Activated CD8-positive, alpha-beta T cell treated with anti-CD3 and anti-CD28 coated beads for 36 hours (primary cell): ENCODE measurements around the gene FAM110D. TPM values are rescaled to one million over a fixed set of nuclear protein-coding genes. Genes with fewer than 3 reads are reported as not detected.
A peak's percentile ranks its signal among the peaks of the same experiment; 100 is the strongest.

Source experiments
- ATAC-seq: fragments of 200-7000 bp; cut with Tn5 transposase; one replicate; pipeline ENCODE4 v1.10.0; 2021; ENCODE audit warnings: mild to moderate bottlenecking, moderate library complexity
- CTCF ChIA-PET: fragments of 350-600 bp; sonication (Branson Sonifier 250); formaldehyde crosslinking; loops from one replicate; lab custom pipeline; 2021; ENCODE audit warnings: antibody characterized with exemption; lab: Charles Lee
- POLR2A ChIA-PET: fragments of 350-600 bp; sonication (Branson Sonifier 250); formaldehyde crosslinking; loops from one replicate; lab custom pipeline; 2021; ENCODE audit warnings: antibody characterized with exemption; lab: Charles Lee
- DNase-seq: peaks from one replicate; pipeline ENCODE4 v3.0.0-alpha.2; 2020
- H3K27ac Mint-ChIP-seq: one replicate; pipeline ENCODE4 v1.8.0; 2021; ENCODE audit warnings: mild to moderate bottlenecking, mixed read lengths
- H3K27me3 Mint-ChIP-seq: one replicate; pipeline ENCODE4 v1.8.0; 2021; ENCODE audit warnings: mixed read lengths
- H3K36me3 Mint-ChIP-seq: one replicate; pipeline ENCODE4 v1.8.0; 2021; ENCODE audit warnings: low read depth, mixed read lengths
- H3K4me1 Mint-ChIP-seq: one replicate; pipeline ENCODE4 v1.8.0; 2021; ENCODE audit warnings: low read depth, mixed read lengths
- H3K4me3 Mint-ChIP-seq: one replicate; pipeline ENCODE4 v1.8.0; 2021; ENCODE audit warnings: mild to moderate bottlenecking, moderate library complexity, mixed read lengths
- H3K9me3 Mint-ChIP-seq: one replicate; pipeline ENCODE4 v1.8.0; 2021; ENCODE audit warnings: mixed read lengths
- intact Hi-C: fragments of 100-400 bp; cut with micrococcal nuclease; formaldehyde crosslinking; loops from one replicate; pipeline ENCODE4 v1.10.0; 2022
- total RNA-seq, 2 experiments: library from RNA; stranded (reverse); gene quantifications; one replicate each; pipeline ENCODE4 v1.2.3, GENCODE V29; 2021
- TF ChIP-seq, protein P1 (sequence below): fragments of 200-600 bp; IDR thresholded peaks from one replicate; pipeline ENCODE4 v1.8.0; 2022; ENCODE audit warnings: antibody characterized with exemption, mild to moderate bottlenecking

Gene FAM110D
- total RNA-seq, 2 experiments from 2014 or later, result not detected

DNA sequence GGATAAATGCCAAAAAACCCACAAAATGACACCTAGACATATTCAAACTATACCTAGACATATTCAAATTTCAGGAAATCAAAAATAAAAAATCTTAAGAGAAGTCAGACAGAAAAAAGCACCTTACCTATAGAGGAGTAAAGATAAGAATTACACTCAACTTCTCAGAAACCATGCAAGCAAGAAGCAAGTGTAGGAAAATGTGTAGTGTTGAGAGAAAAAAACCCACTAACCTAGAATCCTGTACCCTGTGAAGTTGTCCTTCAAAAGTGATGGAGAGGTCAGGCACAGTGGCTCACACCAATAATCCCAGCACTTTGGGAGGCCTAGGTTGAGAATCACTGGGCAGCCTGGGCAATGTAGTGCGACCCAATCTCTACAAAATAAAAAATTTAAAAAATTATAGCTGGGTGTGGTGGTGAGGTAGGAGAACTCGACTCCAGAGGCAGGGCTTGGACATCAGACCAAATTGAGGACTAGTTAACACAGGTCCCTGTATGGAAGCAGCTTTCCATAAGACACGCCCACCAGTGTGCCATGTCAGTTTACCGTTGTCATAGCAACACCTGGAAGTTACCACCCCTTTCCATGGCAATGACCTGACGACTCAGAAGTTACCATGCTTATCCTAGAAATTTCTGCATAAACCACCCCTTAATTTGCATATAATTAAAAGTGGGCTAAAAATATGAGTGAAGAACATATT, 26.6 kb upstream of the FAM110D start:
- H3K4me3 Mint-ChIP-seq, result no peak overlapping the region
- POLR2A ChIA-PET, result no interaction called here
- H3K27ac Mint-ChIP-seq, result no peak overlapping the region
- H3K36me3 Mint-ChIP-seq, result no peaks in the 10 kb centered on the region
- H3K9me3 Mint-ChIP-seq, result no peaks in the 10 kb centered on the region
- DNase-seq (no peak), ATAC-seq (no peak)
- intact Hi-C loops, result no loop called here
- H3K4me1 Mint-ChIP-seq, result peaks cover 14% of the 10 kb centered on the region
- CTCF ChIA-PET, result interaction anchor here (0.8 to 2.3 kb wide), 7 partner anchors 11 to 285 kb away, joined by 3 to 12 read pairs (median 3); partner anchors contain the start of genes CEP85 and ZNF593
- H3K27me3 Mint-ChIP-seq, result peaks cover 2% of the 10 kb centered on the region
- TF ChIP-seq, protein P1, sequence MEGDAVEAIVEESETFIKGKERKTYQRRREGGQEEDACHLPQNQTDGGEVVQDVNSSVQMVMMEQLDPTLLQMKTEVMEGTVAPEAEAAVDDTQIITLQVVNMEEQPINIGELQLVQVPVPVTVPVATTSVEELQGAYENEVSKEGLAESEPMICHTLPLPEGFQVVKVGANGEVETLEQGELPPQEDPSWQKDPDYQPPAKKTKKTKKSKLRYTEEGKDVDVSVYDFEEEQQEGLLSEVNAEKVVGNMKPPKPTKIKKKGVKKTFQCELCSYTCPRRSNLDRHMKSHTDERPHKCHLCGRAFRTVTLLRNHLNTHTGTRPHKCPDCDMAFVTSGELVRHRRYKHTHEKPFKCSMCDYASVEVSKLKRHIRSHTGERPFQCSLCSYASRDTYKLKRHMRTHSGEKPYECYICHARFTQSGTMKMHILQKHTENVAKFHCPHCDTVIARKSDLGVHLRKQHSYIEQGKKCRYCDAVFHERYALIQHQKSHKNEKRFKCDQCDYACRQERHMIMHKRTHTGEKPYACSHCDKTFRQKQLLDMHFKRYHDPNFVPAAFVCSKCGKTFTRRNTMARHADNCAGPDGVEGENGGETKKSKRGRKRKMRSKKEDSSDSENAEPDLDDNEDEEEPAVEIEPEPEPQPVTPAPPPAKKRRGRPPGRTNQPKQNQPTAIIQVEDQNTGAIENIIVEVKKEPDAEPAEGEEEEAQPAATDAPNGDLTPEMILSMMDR, result no peak

DNA sequence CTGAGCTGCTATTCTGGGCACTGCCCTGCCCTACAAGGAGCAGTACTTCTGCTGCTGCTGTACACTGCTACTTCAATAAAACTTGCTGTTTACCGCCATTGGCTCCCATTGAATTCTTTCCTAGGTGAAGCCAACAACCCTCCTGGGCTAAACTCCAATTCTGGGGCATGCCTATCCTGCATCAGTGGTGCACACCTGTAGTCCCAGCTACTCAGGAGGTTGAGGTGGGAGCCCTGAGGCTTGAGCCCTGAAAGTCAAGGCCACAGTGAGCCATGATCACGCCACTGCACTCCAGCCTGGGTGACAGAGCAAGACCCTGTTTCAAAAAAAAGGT, 26.1 kb upstream of the FAM110D start:
- intact Hi-C loops, result no loop called here
- DNase-seq (no peak), ATAC-seq (no peak)
- ChIA-PET CTCF (interaction anchor here (0.8 to 2.3 kb wide), 7 partner anchors 11 to 284 kb away, joined by 3 to 12 read pairs (median 3); partner anchors contain the start of genes CEP85 and ZNF593), POLR2A (no interaction called here)
- Mint-ChIP-seq H3K27me3 (peaks cover 2% of the 10 kb centered on the region), H3K27ac (no peak overlapping the region), H3K9me3 (no peaks in the 10 kb centered on the region), H3K36me3 (no peaks in the 10 kb centered on the region), H3K4me3 (no peak overlapping the region), H3K4me1 (peaks cover 9% of the 10 kb centered on the region)
- TF ChIP-seq, protein P1, result no peak

GRCh38 chr1:26134466-26134865, 24.4 kb upstream of the FAM110D start:
- TF ChIP-seq, protein P1, result no peak
- H3K27me3 Mint-ChIP-seq, result no peaks in the 10 kb centered on the region
- H3K9me3 Mint-ChIP-seq, result no peaks in the 10 kb centered on the region
- H3K4me1 Mint-ChIP-seq, result peaks cover 13% of the 10 kb centered on the region
- DNase-seq, result no peak
- H3K27ac Mint-ChIP-seq, result no peak overlapping the region
- POLR2A ChIA-PET, result no interaction called here
- H3K4me3 Mint-ChIP-seq, result no peak overlapping the region
- no peaks in the 10 kb centered on the region for H3K36me3 Mint-ChIP-seq
- intact Hi-C loops, result no loop called here
- no peak for ATAC-seq
- CTCF ChIA-PET, result interaction anchor here (1.1 kb wide), 1 partner anchor 13 kb away, joined by 3 read pairs; no protein-coding TSS in a partner anchor

DNA sequence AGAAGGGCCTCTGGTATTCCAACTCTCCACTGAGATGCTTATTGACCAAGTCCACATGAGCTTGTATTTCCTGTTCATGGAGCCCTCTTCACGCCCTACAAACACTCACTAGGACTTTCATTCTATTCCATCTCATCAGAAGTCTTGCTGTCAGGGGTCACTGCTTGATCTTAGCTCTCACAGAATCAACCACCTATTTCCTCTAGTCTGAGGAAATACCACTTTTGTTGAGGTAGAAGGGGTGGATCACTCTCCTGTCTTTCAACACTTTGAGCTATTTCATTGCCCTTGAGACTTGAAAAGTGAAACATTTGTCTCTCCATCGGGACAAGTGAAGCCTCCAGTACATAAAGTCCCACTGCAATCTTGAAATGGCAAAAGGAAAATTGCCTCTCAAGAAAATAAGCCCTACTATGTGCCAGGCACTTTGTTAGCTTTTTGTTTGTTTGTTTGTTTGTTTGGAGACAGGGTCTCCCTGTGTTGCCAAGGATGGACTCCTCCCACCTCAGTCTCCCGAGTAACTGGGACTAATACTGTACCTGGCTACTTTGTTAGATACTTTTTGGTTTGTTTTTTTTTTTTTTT, 19.8 kb upstream of the FAM110D start:
- Mint-ChIP-seq H3K4me1 (peaks cover 13% of the 10 kb centered on the region), H3K9me3 (no peaks in the 10 kb centered on the region), H3K4me3 (no peak overlapping the region), H3K27ac (no peak overlapping the region), H3K36me3 (no peaks in the 10 kb centered on the region), H3K27me3 (no peaks in the 10 kb centered on the region)
- ChIA-PET POLR2A (interaction anchor here (0.7 to 1.8 kb wide), 5 partner anchors 9 to 30 kb away, joined by 3 to 5 read pairs (median 3); no protein-coding TSS in a partner anchor), CTCF (interaction anchor here (0.7 to 2.6 kb wide), 10 partner anchors 9 to 225 kb away, joined by 3 to 15 read pairs (median 4); partner anchors contain the start of genes C1orf232, CEP85, PDIK1L and ZNF593)
- no peak for DNase-seq
- TF ChIP-seq, protein P1, result no peak
- peak; percentile 55 for ATAC-seq
- intact Hi-C loops, result no loop called here
